Endothelial cell of umbilical vein (primary cell): ENCODE measurements around the gene SRRM5. TPM values are rescaled to one million over a fixed set of nuclear protein-coding genes. Genes with fewer than 3 reads are reported as not detected.

ENCODE experiments used
- BruUV-seq: library from RNA; stranded (reverse); fragments of 400-500 nt; replicated peaks from 2 replicates; lab custom pipeline; 2021; lab: Mats Ljungman, UMichigan
- CTCF ChIA-PET: fragments of 300-600, 350-600 bp; sonication (Branson Sonifier 250); formaldehyde crosslinking; loops from one replicate; lab custom pipeline; 2021; ENCODE audit warnings: antibody characterized with exemption, inconsistent platforms; lab: Charles Lee
- POLR2A ChIA-PET: fragments of 300-600, 350-600 bp; sonication (Branson Sonifier 250); formaldehyde crosslinking; loops from one replicate; lab custom pipeline; 2021; ENCODE audit warnings: antibody characterized with exemption, inconsistent platforms; lab: Charles Lee
- DNase-seq: peaks from one replicate; pipeline ENCODE4 v3.0.0-alpha.2; 2011; ENCODE audit warnings: low read depth, low spot score
- FAIRE-seq: peaks from 2 replicates; lab custom pipeline; 2011; peaks lifted over from hg19 to GRCh38; lab: Jason Lieb, UNC
- H2AFZ ChIP-seq: 2 replicates; pipeline ENCODE4 v1.6.0; 2012; ENCODE audit warnings: low read depth, low read length, control low read depth, inconsistent platforms
- H3K27ac ChIP-seq: 2 replicates; pipeline ENCODE4 v1.5.1; 2011; ENCODE audit warnings: low read depth, mild to moderate bottlenecking, control low read depth, low read length, moderate library complexity; ENCODE audit not compliant: insufficient read depth
- H3K27me3 ChIP-seq, 2 experiments: 2 replicates each; pipeline versions ENCODE4 v1.6.0 to v1.6.1; 2011; ENCODE audit warnings: low read length in 2 of 2, mixed read lengths in 1 of 2; ENCODE audit not compliant: control insufficient read depth in 2 of 2, insufficient read depth in 2 of 2
- H3K36me3 ChIP-seq, 2 experiments: 2 replicates in 1 of 2; 3 replicates in 1 of 2; pipeline ENCODE4 v1.5.1; 2011; ENCODE audit warnings: low read length in 2 of 2, mild to moderate bottlenecking in 1 of 2, moderate library complexity in 1 of 2; ENCODE audit not compliant: control insufficient read depth in 2 of 2, insufficient read depth in 2 of 2; ENCODE audit errors: extremely low read depth in 1 of 2
- H3K4me1 ChIP-seq: 3 replicates; pipeline ENCODE4 v1.5.1; 2011; ENCODE audit warnings: mild to moderate bottlenecking, low read length; ENCODE audit not compliant: control insufficient read depth, insufficient read depth; ENCODE audit errors: extremely low read depth
- H3K4me2 ChIP-seq: 2 replicates; pipeline ENCODE4 v1.6.1; 2011; ENCODE audit warnings: low read length, control low read depth, mixed read lengths; ENCODE audit not compliant: insufficient read depth
- H3K4me3 ChIP-seq, 3 experiments: fragments of 200-600 bp in 1 of 3; sonication (generic), shearing (Covaris generic) in 1 of 3; replicated peaks in 1 of 3; 2 replicates each; pipeline ENCODE4 v1.5.1; 2011 to 2016; ENCODE audit warnings: control low read depth in 3 of 3, low read length in 3 of 3, mild to moderate bottlenecking in 2 of 3, inconsistent platforms in 1 of 3, low read depth in 1 of 3, moderate library complexity in 1 of 3; ENCODE audit not compliant: insufficient read depth in 1 of 3
- H3K79me2 ChIP-seq: 2 replicates; pipeline ENCODE4 v1.6.0; 2012; ENCODE audit warnings: low read length, inconsistent platforms; ENCODE audit not compliant: control insufficient read depth, insufficient read depth
- H3K9ac ChIP-seq: replicated peaks from 2 replicates; pipeline ENCODE3; 2011; ENCODE audit warnings: low read length, control low read depth; ENCODE audit not compliant: insufficient read depth; ENCODE audit errors: extremely low read depth
- H3K9me1 ChIP-seq: replicated peaks from 3 replicates; pipeline ENCODE4 v1.6.0; 2011; ENCODE audit warnings: mild to moderate bottlenecking, low read length; ENCODE audit not compliant: control insufficient read depth, insufficient read depth; ENCODE audit errors: extremely low read depth
- H3K9me3 ChIP-seq: replicated peaks from 2 replicates; pipeline ENCODE4 v1.5.1; 2012; ENCODE audit warnings: low read length, inconsistent platforms; ENCODE audit not compliant: control insufficient read depth, insufficient read depth
- H4K20me1 ChIP-seq: replicated peaks from 2 replicates; pipeline ENCODE3; 2011; ENCODE audit warnings: mild to moderate bottlenecking, low read length; ENCODE audit not compliant: control insufficient read depth, insufficient read depth; ENCODE audit errors: extremely low read depth
- EZH2 ChIP-seq: IDR thresholded peaks from 2 replicates; pipeline ENCODE4 v1.6.1; 2012; ENCODE audit warnings: borderline replicate concordance, low read depth, mild to moderate bottlenecking, moderate library complexity, low read length, inconsistent platforms; ENCODE audit not compliant: severe bottlenecking
- FOS ChIP-seq: IDR thresholded peaks from 2 replicates; pipeline ENCODE4 v1.6.1; 2011; ENCODE audit warnings: mild to moderate bottlenecking, low read length, moderate library complexity, borderline replicate concordance; ENCODE audit not compliant: insufficient read depth
- GATA2 ChIP-seq: IDR thresholded peaks from 2 replicates; pipeline ENCODE4 v1.7.0; 2011; ENCODE audit warnings: low read depth, mild to moderate bottlenecking, moderate library complexity, mixed read lengths, low read length; ENCODE audit not compliant: insufficient read length, insufficient read depth
- JUN ChIP-seq: IDR thresholded peaks from 2 replicates; pipeline ENCODE4 v1.6.1; 2011; ENCODE audit warnings: borderline replicate concordance, low read depth; ENCODE audit not compliant: insufficient read length, insufficient read depth
- MAX ChIP-seq: IDR thresholded peaks from 2 replicates; pipeline ENCODE4 v1.6.1; 2011; ENCODE audit not compliant: insufficient read depth, insufficient read length
- MYC ChIP-seq: IDR thresholded peaks from one replicate; pipeline ENCODE4 v1.6.1; 2011; ENCODE audit warnings: mild to moderate bottlenecking, low read depth, low read length
- POLR2A ChIP-seq: IDR thresholded peaks from 2 replicates; pipeline ENCODE4 v1.6.1; 2012; ENCODE audit warnings: low read depth, mild to moderate bottlenecking, control low read depth, low read length
- POLR2AphosphoS5 ChIP-seq: IDR thresholded peaks from 2 replicates; pipeline ENCODE4 v1.6.1; 2012; ENCODE audit warnings: low read depth, mild to moderate bottlenecking, control low read depth, low read length, moderate library complexity; ENCODE audit not compliant: insufficient read depth
- dilution Hi-C: fragments of 300-500 bp; cut with MboI; formaldehyde crosslinking; loops from one replicate; pipeline ENCODE4 v1.15.0; 2019; ENCODE audit warnings: low sequenced_read_pairs; ENCODE audit not compliant: extremely low pct_ligation_motif_present
- intact Hi-C: fragments of 100-400 bp; cut with micrococcal nuclease; formaldehyde crosslinking; loops from one replicate; pipeline ENCODE4 v1.10.0; 2022
- polyA plus RNA-seq, 4 experiments: library from polyadenylated mRNA; depleted of rRNA in 3 of 4; stranded (reverse) in 3 of 4; unstranded in 1 of 4; fragments of >200 nt; gene quantifications; 2 replicates each; pipeline versions ENCODE4 v1.2.1 to v1.2.3, GENCODE V29; 2011 to 2012; ENCODE audit warnings: missing spikeins in 1 of 4
- total RNA-seq: library from RNA; stranded (reverse); gene quantifications from 2 replicates; pipeline ENCODE4 v1.2.3, GENCODE V29; 2021
- TF ChIP-seq, protein P1 (sequence below), 2 donors: IDR thresholded peaks; 1 replicate in 1 of 2; 2 replicates in 1 of 2; pipeline ENCODE4 v1.5.1; 2011; ENCODE audit warnings: low read length in 2 of 2, mild to moderate bottlenecking in 2 of 2, moderate library complexity in 2 of 2, control low read depth in 1 of 2, inconsistent platforms in 1 of 2, low read depth in 1 of 2; ENCODE audit not compliant: insufficient read depth in 1 of 2; ENCODE audit errors: extremely low read depth in 1 of 2

SRRM5 gene
- total and polyA plus RNA-seq, 2 donors (not counting 3 experiments of a cell fraction or from before 2014, with no cell fraction given), result 0.17 to 0.27 TPM

DNA sequence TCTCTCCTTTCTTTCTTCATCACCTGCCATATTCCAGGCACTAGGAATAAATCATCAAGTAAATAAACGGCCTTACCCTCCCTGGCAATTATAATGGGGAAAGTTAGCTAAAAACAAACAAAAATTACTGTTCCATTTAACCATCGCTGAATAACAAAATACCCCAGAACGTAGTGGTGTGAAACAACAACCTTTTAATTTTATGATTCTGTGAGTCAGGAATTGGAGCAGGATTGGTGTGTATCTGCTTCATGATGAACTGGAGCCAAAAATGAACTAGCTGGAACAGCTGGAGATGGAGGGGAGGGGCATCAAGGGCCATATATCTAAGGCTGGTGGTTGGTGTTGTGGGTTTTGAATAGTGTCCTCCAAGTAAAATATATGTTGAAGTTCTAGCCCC lies 31.4 kb downstream of the SRRM5 start:
- intact Hi-C loops (no loop called here), dilution Hi-C loops (no loop called here)
- DNase-seq (no peak), FAIRE-seq (no peak)
- H3K9me3 ChIP-seq, result no peaks in the 10 kb centered on the region
- ChIA-PET CTCF (interaction anchor here (1.2 kb wide), 1 partner anchor 19 kb away, joined by 4 read pairs; no protein-coding TSS in a partner anchor), POLR2A (no interaction called here)
- H3K4me2 ChIP-seq, result no peak overlapping the region
- no peaks in the 10 kb centered on the region for H3K79me2 ChIP-seq
- no peaks in the 10 kb centered on the region for H4K20me1 ChIP-seq
- no peak overlapping the region for H3K4me3 ChIP-seq
- no peak overlapping the region for H2AFZ ChIP-seq
- peaks cover 7% of the 10 kb centered on the region for H3K4me1 ChIP-seq
- BruUV-seq, result no TSS peak
- no peak overlapping the region for H3K9ac ChIP-seq
- no peaks in the 10 kb centered on the region for H3K9me1 ChIP-seq
- H3K27me3 ChIP-seq, result peaks cover 13 to 16% of the 10 kb centered on the region in 2 experiments
- TF ChIP-seq FOS (no peak), JUN (no peak), POLR2AphosphoS5 (no peak), EZH2 (no peak), MAX (no peak), POLR2A (no peak), GATA2 (no peak), MYC (no peak)
- TF ChIP-seq, protein P1, sequence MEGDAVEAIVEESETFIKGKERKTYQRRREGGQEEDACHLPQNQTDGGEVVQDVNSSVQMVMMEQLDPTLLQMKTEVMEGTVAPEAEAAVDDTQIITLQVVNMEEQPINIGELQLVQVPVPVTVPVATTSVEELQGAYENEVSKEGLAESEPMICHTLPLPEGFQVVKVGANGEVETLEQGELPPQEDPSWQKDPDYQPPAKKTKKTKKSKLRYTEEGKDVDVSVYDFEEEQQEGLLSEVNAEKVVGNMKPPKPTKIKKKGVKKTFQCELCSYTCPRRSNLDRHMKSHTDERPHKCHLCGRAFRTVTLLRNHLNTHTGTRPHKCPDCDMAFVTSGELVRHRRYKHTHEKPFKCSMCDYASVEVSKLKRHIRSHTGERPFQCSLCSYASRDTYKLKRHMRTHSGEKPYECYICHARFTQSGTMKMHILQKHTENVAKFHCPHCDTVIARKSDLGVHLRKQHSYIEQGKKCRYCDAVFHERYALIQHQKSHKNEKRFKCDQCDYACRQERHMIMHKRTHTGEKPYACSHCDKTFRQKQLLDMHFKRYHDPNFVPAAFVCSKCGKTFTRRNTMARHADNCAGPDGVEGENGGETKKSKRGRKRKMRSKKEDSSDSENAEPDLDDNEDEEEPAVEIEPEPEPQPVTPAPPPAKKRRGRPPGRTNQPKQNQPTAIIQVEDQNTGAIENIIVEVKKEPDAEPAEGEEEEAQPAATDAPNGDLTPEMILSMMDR (IDR thresholded peaks at IDR 0.05; ENCODE audit: extremely low read depth in 1 of 2, insufficient read depth in 1 of 2, low read depth in 1 of 2, low read length in 2 of 2), result no peak
- H3K27ac ChIP-seq, result no peak overlapping the region
- H3K36me3 ChIP-seq, result no peaks in the 10 kb centered on the region
